GM13977 (cell line): ENCODE results near the gene PCBP1.
A peak's percentile ranks its signal among the peaks of the same experiment; 100 is the strongest.
"Not testable (repeated sequence)": the region's sequence is repeated elsewhere in the genome, so short reads cannot be mapped to it uniquely, and the experiment has no call there.

ENCODE experiments used
- DNase-seq: peaks from one replicate; pipeline ENCODE4 v3.0.0; 2012; ENCODE audit warnings: low spot score
- CTCF ChIP-seq: IDR thresholded peaks from 2 replicates; pipeline ENCODE4 v1.5.1; 2012; ENCODE audit warnings: mild to moderate bottlenecking, control low read depth; ENCODE audit not compliant: insufficient read depth; ENCODE audit errors: extremely low read depth, missing control alignments
- in situ Hi-C: fragments of 300-500 bp; cut with MboI; formaldehyde crosslinking; loops from one replicate; pipeline ENCODE4 v1.12.0; 2022; ENCODE audit warnings: low sequenced_read_pairs, low pct_unique_long_range_greater_than_20kb, mixed read lengths, inconsistent platforms; ENCODE audit not compliant: unreplicated experiment

The PCBP1 gene

DNA sequence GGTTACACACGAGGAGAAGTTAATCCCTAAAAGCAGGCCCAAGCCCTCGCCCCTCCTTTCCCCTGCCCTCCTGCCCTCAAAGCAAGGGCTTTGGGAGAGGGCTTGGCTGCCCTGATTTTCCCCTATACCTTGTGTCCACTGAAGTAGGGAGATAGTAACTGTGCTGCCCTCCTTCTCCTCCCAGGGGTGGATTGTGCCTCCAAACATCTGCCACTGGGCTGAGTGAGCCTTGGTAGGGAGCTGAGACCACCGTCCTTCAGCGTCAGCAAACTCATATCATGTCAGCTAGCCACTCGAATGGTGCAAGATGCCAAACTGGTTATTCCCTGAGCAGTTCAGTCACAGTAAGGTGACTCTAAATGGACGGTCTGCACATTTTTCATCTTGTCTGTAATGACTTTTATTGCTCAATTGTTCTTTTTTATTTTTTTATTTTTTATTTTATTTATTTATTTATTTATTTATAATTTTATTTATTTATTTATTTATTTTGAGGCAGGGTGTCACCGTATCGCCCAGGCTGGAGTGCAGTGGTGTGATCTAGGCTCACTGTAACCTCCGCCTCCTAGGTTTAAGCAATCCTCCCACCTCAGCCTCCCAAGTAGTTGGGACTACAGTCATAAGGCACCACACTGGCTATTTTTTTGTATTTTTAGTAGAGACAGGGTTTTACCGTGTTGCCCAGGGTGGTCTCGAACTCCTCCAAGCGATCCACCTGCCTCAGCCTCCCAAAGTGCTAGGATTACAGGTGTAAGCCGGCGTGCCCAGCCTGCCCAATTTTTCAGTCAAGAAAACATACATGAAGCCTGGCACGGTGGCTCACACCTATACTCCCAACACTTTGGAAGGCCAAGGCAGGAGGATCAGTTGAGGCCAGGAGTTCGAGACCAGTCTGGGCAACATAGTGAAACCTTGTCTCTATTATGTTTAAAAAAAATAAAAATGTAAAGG is 8.7 kb downstream of the PCBP1 start:
- in situ Hi-C loops: no loop called here
- no peak for DNase-seq
- TF ChIP-seq CTCF: no peak

- no peak for DNase-seq
- in situ Hi-C loops: no loop called here
- TF ChIP-seq CTCF: no peak
Measured at GRCh38 chr2:70098032-70098431, 10.8 kb downstream of the PCBP1 start.

- TF ChIP-seq CTCF: no peak
- DNase-seq: no peak
- in situ Hi-C loops: no loop called here
Measured at GRCh38 chr2:70099270-70099669, 12.0 kb downstream of the PCBP1 start.

DNA sequence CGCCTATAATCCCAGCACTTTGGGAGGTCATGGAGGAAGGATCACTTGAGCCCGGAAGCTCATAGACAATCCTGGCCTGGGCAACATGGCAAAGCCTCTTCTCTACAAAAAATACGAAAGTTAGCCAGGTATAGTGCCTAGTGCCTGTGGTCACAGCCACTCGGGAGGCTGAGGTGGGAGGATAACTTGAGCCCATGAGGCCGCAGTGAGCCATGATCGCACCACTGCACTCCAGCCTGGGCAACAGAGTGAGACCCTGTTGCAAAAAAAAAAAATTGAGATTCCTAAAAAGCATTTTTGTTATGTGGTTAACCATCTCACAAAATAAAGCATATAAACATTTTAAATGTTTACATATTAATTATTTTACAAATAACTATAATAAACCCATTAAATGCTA is 13.9 kb downstream of the PCBP1 start:
- no peak for DNase-seq
- in situ Hi-C loops: no loop called here
- no peak for TF ChIP-seq CTCF

- in situ Hi-C loops, DNase-seq: not testable (repeated sequence)
Measured at GRCh38 chr2:70101686-70102085, 14.4 kb downstream of the PCBP1 start.

DNA sequence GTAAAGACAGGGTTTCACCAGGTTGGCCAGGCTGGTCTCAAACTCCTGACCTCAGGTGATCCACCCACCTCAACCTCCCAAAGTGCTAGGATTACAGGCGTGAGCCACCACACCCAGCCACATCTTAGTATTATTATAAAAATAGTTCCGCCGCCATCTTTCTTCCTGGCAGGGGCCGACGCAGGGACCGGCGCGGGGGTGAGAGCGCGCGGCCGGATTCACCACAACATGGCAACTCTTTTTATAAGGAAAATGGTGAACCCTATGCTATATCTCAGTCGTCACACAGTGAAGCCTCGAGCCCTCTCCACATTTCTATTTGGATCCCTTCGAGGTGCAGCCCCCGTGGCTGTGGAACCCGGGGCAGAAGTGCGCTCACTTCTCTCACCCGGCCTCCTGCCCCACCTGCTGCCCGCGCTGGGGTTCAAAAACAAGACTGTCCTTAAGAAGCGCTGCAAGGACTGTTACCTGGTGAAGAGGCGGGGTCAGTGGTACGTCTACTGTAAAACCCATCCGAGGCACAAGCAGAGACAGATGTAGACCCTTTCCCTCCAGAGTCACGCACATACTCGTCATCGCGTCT is 15.1 kb downstream of the PCBP1 start:
- in situ Hi-C loops, DNase-seq: not testable (repeated sequence)

- in situ Hi-C loops: no loop called here
- DNase-seq: peak; percentile 41
- no peak for TF ChIP-seq CTCF
Measured at GRCh38 chr2:70103531-70104061, 16.3 kb downstream of the PCBP1 start.
